GM19240 (cell line): ENCODE data around the gene C2CD2L.
"Not testable (repeated sequence)": the region's sequence is repeated elsewhere in the genome, so short reads cannot be mapped to it uniquely, and the experiment has no call there.

Experiments used
- DNase-seq: peaks from one replicate; pipeline ENCODE4 v3.0.0; 2011; ENCODE audit warnings: low spot score; ENCODE audit not compliant: insufficient read length

Gene C2CD2L

GRCh38 chr11:119106564-119107537 is at the start of gene C2CD2L:
TSS of gene C2CD2L (plus strand) at chr11:119107344. CDS start at chr11:119107742, 398 bp downstream.
- peak; percentile 77 for DNase-seq

- not testable (repeated sequence) for DNase-seq
Observed at GRCh38 chr11:119059128-119059527, 48.0 kb upstream of the C2CD2L start.

- no peak for DNase-seq
Observed at GRCh38 chr11:119061256-119061655, 45.9 kb upstream of the C2CD2L start.

- no peak for DNase-seq
Observed at GRCh38 chr11:119062779-119063178, 44.4 kb upstream of the C2CD2L start.

- peak; percentile 51 for DNase-seq
Observed at GRCh38 chr11:119065369-119065768, 41.8 kb upstream of the C2CD2L start.

GRCh38 chr11:119067371-119068222 is 39.5 kb upstream of the C2CD2L start, which contains the start of gene VPS11:
TSS of gene VPS11 (plus strand) at chr11:119067818. CDS start at chr11:119067824, 6 bp downstream.
- peak; percentile 100 for DNase-seq

- no peak for DNase-seq
Observed at GRCh38 chr11:119077839-119078238, 29.3 kb upstream of the C2CD2L start.

GRCh38 chr11:119078675-119079420 is 28.3 kb upstream of the C2CD2L start:
- no peak for DNase-seq

GRCh38 chr11:119081682-119082260 is 25.4 kb upstream of the C2CD2L start:
- DNase-seq: no peak

GRCh38 chr11:119084663-119085436 is 22.3 kb upstream of the C2CD2L start, which contains the start of gene HMBS:
TSS of gene HMBS (plus strand) at chr11:119084881. CDS start at chr11:119085034, 153 bp downstream.
- DNase-seq: peak; percentile 90

GRCh38 chr11:119085437-119085847 is 21.7 kb upstream of the C2CD2L start:
- DNase-seq: no peak

- no peak for DNase-seq
Observed at GRCh38 chr11:119087123-119087522, 20.0 kb upstream of the C2CD2L start.

- DNase-seq: no peak
Observed at GRCh38 chr11:119087747-119088241, 19.4 kb upstream of the C2CD2L start.

- no peak for DNase-seq
Observed at GRCh38 chr11:119088406-119088805, 18.7 kb upstream of the C2CD2L start.

GRCh38 chr11:119089319-119089718 is 17.8 kb upstream of the C2CD2L start:
- no peak for DNase-seq

GRCh38 chr11:119091178-119091577 is 16.0 kb upstream of the C2CD2L start:
- no peak for DNase-seq

- DNase-seq: no peak
Observed at GRCh38 chr11:119091966-119092879, 14.9 kb upstream of the C2CD2L start.
